Measurements from ENCODE around the gene KIF26B. TPM values are rescaled to one million over a fixed set of nuclear protein-coding genes. Genes with fewer than 3 reads are reported as not detected.

The KIF26B gene
- total RNA-seq, 3 donors from 2014 or later = 0.14 to 3.2 (median 0.39) TPM

- Histone ChIP-seq H3K36me3 (ENCODE audit: low read depth) (no peaks in the 10 kb centered on the region), H3K9me3 (no peaks in the 10 kb centered on the region), H3K4me1 (ENCODE audit: low read depth) (no peaks in the 10 kb centered on the region), H3K4me3 (no peak overlapping the region)
- intact Hi-C loops (cut with DNase I, micrococcal nuclease) = no loop called here
- no peak for TF ChIP-seq CTCF (IDR thresholded peaks at IDR 0.05)
- DNase-seq (no peak), ATAC-seq (peak; percentile 38)
These were observed 18.8 kb downstream of the KIF26B start for GRCh38 chr1:245173446-245174211.

- Histone ChIP-seq H3K9me3 (no peaks in the 10 kb centered on the region), H3K36me3 (ENCODE audit: low read depth) (no peaks in the 10 kb centered on the region), H3K4me3 (no peak overlapping the region), H3K4me1 (ENCODE audit: low read depth) (no peaks in the 10 kb centered on the region)
- no peak for TF ChIP-seq CTCF (IDR thresholded peaks at IDR 0.05)
- intact Hi-C loops (cut with DNase I, micrococcal nuclease) = no loop called here
- ATAC-seq (peak; percentile 92), DNase-seq (no peak)
These were observed 22.5 kb downstream of the KIF26B start for GRCh38 chr1:245177071-245177900.

GRCh38 chr1:245179706-245180105 lies 24.9 kb downstream of the KIF26B start:
- DNase-seq = no peak
- no peak for ATAC-seq
- no peak overlapping the region for H3K4me3 ChIP-seq
- TF ChIP-seq CTCF (IDR thresholded peaks at IDR 0.05) = no peak
- H3K36me3 ChIP-seq (ENCODE audit: low read depth) = no peaks in the 10 kb centered on the region
- no peaks in the 10 kb centered on the region for H3K4me1 ChIP-seq (ENCODE audit: low read depth)
- intact Hi-C loops (cut with DNase I, micrococcal nuclease) = no loop called here
- H3K9me3 ChIP-seq = no peaks in the 10 kb centered on the region

GRCh38 chr1:245180496-245181157 lies 25.8 kb downstream of the KIF26B start:
- intact Hi-C loops (cut with DNase I, micrococcal nuclease) = no loop called here
- DNase-seq (no peak), ATAC-seq (peak; percentile 9)
- H3K9me3 ChIP-seq = no peaks in the 10 kb centered on the region
- no peaks in the 10 kb centered on the region for H3K36me3 ChIP-seq (ENCODE audit: low read depth)
- H3K4me1 ChIP-seq (ENCODE audit: low read depth) = no peaks in the 10 kb centered on the region
- no peak overlapping the region for H3K4me3 ChIP-seq
- no peak for TF ChIP-seq CTCF (IDR thresholded peaks at IDR 0.05)

GRCh38 chr1:245181158-245181517 lies 26.4 kb downstream of the KIF26B start:
- Histone ChIP-seq H3K4me3 (no peak overlapping the region), H3K4me1 (ENCODE audit: low read depth) (no peaks in the 10 kb centered on the region), H3K36me3 (ENCODE audit: low read depth) (no peaks in the 10 kb centered on the region), H3K9me3 (no peaks in the 10 kb centered on the region)
- TF ChIP-seq CTCF (IDR thresholded peaks at IDR 0.05) = no peak
- no peak for ATAC-seq
- intact Hi-C loops (cut with DNase I, micrococcal nuclease) = no loop called here
- no peak for DNase-seq
